ENCODE data around the gene EMC7. TPM values are rescaled to one million over a fixed set of nuclear protein-coding genes. Genes with fewer than 3 reads are reported as not detected.

EMC7 gene
- total and polyA plus RNA-seq, 9 of the 15 experiments (the other 6 are each of a cell fraction or from before 2014, with no cell fraction given) = 25.8 to 92.8 (median 49.7) TPM

- TF ChIP-seq ZBTB40 (IDR thresholded peaks at IDR 0.05) (no peak), ZBTB40 (CRISPR knock-in tag; IDR thresholded peaks at IDR 0.05) (no peak), CCAR2 (IDR thresholded peaks at IDR 0.05; ENCODE audit: low read depth, low read length) (no peak), HNRNPLL (IDR thresholded peaks at IDR 0.05; ENCODE audit: low read depth, low read length, poor library complexity, severe bottlenecking) (no peak), MYNN (IDR thresholded peaks at IDR 0.05) (no peak), MYNN (CRISPR knock-in tag; IDR thresholded peaks at IDR 0.05) (no peak), THRAP3 (IDR thresholded peaks at IDR 0.05; ENCODE audit: borderline replicate concordance) (no peak), SMARCA4 (IDR thresholded peaks at IDR 0.05) (no peak), ZBTB7A (IDR thresholded peaks at IDR 0.05; ENCODE audit: borderline replicate concordance, control insufficient read depth, low read depth, low read length) (no peak), PTRF (tag; IDR thresholded peaks at IDR 0.05) (no peak), HDAC2 (IDR thresholded peaks at IDR 0.05) (peak; percentile 51; the same call in 1 of the 2 replicates), SIN3B (IDR thresholded peaks at IDR 0.05; ENCODE audit: low read depth) (no peak), CEBPB (tag; IDR thresholded peaks at IDR 0.05) (peak; percentile 89), CEBPZ (IDR thresholded peaks at IDR 0.05; ENCODE audit: borderline replicate concordance, low read depth, low read length) (no peak), CEBPG (CRISPR knock-in tag; IDR thresholded peaks at IDR 0.05) (peak; percentile 5; the same call in 1 of the 2 replicates), CEBPG (tag; conservative IDR thresholded peaks at IDR 0.05 in 1 of 2, IDR thresholded peaks at IDR 0.05 in 1 of 2) (peak; percentile 6 to 33; a peak in 2 of 4 replicates)
Measured at GRCh38 chr15:34047893-34048775, 53.5 kb downstream of the EMC7 start (continued).

Data from K562 (cell line).